Fibroblast of lung (primary cell): Measurements from ENCODE around the gene TET1. TPM values are rescaled to one million over a fixed set of nuclear protein-coding genes. Genes with fewer than 3 reads are reported as not detected.
"Not testable (repeated sequence)": the region's sequence is repeated elsewhere in the genome, so short reads cannot be mapped to it uniquely, and the experiment has no call there.

Experiments
- DNase-seq, 2 donors: peaks; one replicate each; pipeline versions ENCODE4 v3.0.0 to v3.0.0-alpha.2; 2010; ENCODE audit warnings: low read depth in 2 of 2
- H2AFZ ChIP-seq: 2 replicates; pipeline ENCODE4 v1.5.1; 2012; ENCODE audit warnings: low read length, control low read depth, inconsistent platforms
- H3K27ac ChIP-seq: 2 replicates; pipeline ENCODE4 v1.5.1; 2011; ENCODE audit warnings: low read length, control low read depth; ENCODE audit not compliant: insufficient read depth
- H3K27me3 ChIP-seq: 2 replicates; pipeline ENCODE4 v1.5.1; 2011; ENCODE audit warnings: mild to moderate bottlenecking, low read length; ENCODE audit not compliant: control insufficient read depth, insufficient read depth
- H3K36me3 ChIP-seq: 2 replicates; pipeline ENCODE4 v1.5.1; 2011; ENCODE audit warnings: low read length; ENCODE audit not compliant: control insufficient read depth, insufficient read depth
- H3K4me1 ChIP-seq: 2 replicates; pipeline ENCODE4 v1.5.1; 2011; ENCODE audit warnings: low read length; ENCODE audit not compliant: control insufficient read depth, insufficient read depth; ENCODE audit errors: extremely low read depth
- H3K4me2 ChIP-seq: 2 replicates; pipeline ENCODE4 v1.5.1; 2011; ENCODE audit warnings: low read length, control low read depth; ENCODE audit not compliant: insufficient read depth; ENCODE audit errors: extremely low read depth
- H3K4me3 ChIP-seq, 4 experiments: fragments of 200-600 bp in 1 of 4; sonication (generic) in 1 of 4; replicated peaks in 1 of 4; 2 replicates each; pipeline ENCODE4 v1.5.1; 2011 to 2016; ENCODE audit warnings: low read length in 4 of 4, low read depth in 3 of 4, mild to moderate bottlenecking in 3 of 4, control low read depth in 2 of 4, inconsistent platforms in 1 of 4, mixed read lengths in 1 of 4; ENCODE audit not compliant: insufficient read depth in 1 of 4; ENCODE audit errors: control extremely low read depth in 1 of 4
- H3K79me2 ChIP-seq: 2 replicates; pipeline ENCODE4 v1.5.1; 2012; ENCODE audit warnings: mild to moderate bottlenecking, low read length, inconsistent platforms; ENCODE audit not compliant: control insufficient read depth, insufficient read depth
- H3K9ac ChIP-seq: 2 replicates; pipeline ENCODE4 v1.5.1; 2011; ENCODE audit warnings: mild to moderate bottlenecking, low read length, control low read depth; ENCODE audit not compliant: insufficient read depth
- H3K9me3 ChIP-seq: 2 replicates; pipeline ENCODE4 v1.5.1; 2012; ENCODE audit warnings: low read depth, low read length; ENCODE audit not compliant: control insufficient read depth, insufficient read depth
- H4K20me1 ChIP-seq: 2 replicates; pipeline ENCODE4 v1.5.1; 2011; ENCODE audit warnings: low read length; ENCODE audit not compliant: control insufficient read depth, insufficient read depth; ENCODE audit errors: extremely low read depth
- EZH2 ChIP-seq: IDR thresholded peaks from 2 replicates; pipeline ENCODE4 v1.5.1; 2012; ENCODE audit warnings: low read length, control low read depth, mild to moderate bottlenecking; ENCODE audit errors: missing control alignments
- polyA plus RNA-seq, 2 donors: library from polyadenylated mRNA; depleted of rRNA in 1 of 2; stranded (reverse) in 1 of 2; unstranded in 1 of 2; fragments of >200 nt; gene quantifications; 2 replicates each; pipeline ENCODE4 v1.2.1, GENCODE V29; 2011 to 2012; ENCODE audit warnings: missing spikeins in 1 of 2
- total RNA-seq: library from RNA; depleted of rRNA; stranded (reverse); fragments of >200 nt; gene quantifications from 2 replicates; pipeline ENCODE4 v1.2.1, GENCODE V29; 2014
- TF ChIP-seq, protein P1 (sequence below), 2 donors: IDR thresholded peaks in 1 of 2; conservative IDR thresholded peaks in 1 of 2; 1 replicate in 1 of 2; 2 replicates in 1 of 2; pipeline ENCODE4 v1.5.1; 2011 to 2012; ENCODE audit warnings: low read length in 2 of 2, control low read depth in 1 of 2, inconsistent platforms in 1 of 2, low read depth in 1 of 2, mild to moderate bottlenecking in 1 of 2

The TET1 gene
- total and polyA plus RNA-seq, 2 donors (not counting 1 experiment from before 2014, with no cell fraction given) = 3.3 to 4.7 TPM

DNA sequence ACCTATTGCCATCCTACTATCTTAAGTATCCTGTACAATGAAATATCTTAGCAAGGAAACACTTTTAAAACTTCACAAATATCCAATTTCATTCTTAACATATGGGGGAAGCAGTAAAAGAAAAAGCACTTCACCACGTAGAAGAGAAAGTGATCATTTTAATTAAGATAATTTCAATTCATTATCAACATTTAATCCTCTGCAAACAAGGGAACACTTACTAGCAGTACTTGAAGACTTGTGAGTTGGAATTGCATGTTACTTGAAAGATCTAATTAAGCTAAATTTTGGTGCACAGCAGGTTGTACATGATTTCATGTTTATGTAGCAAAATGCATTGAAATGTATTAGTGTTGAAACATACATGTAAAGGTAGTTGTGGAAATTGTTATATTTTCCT lies 140.1 kb downstream of the TET1 start:
- Histone ChIP-seq H3K27ac (no peak overlapping the region), H3K4me2 (no peak overlapping the region), H3K4me1 (no peaks in the 10 kb centered on the region), H3K36me3 (no peaks in the 10 kb centered on the region), H3K27me3 (no peaks in the 10 kb centered on the region), H2AFZ (no peak overlapping the region), H3K79me2 (no peaks in the 10 kb centered on the region), H4K20me1 (no peaks in the 10 kb centered on the region), H3K4me3 (no peak overlapping the region), H3K9ac (no peak overlapping the region), H3K9me3 (no peaks in the 10 kb centered on the region)
- DNase-seq = no peak
- no peak for TF ChIP-seq EZH2
- TF ChIP-seq, protein P1, sequence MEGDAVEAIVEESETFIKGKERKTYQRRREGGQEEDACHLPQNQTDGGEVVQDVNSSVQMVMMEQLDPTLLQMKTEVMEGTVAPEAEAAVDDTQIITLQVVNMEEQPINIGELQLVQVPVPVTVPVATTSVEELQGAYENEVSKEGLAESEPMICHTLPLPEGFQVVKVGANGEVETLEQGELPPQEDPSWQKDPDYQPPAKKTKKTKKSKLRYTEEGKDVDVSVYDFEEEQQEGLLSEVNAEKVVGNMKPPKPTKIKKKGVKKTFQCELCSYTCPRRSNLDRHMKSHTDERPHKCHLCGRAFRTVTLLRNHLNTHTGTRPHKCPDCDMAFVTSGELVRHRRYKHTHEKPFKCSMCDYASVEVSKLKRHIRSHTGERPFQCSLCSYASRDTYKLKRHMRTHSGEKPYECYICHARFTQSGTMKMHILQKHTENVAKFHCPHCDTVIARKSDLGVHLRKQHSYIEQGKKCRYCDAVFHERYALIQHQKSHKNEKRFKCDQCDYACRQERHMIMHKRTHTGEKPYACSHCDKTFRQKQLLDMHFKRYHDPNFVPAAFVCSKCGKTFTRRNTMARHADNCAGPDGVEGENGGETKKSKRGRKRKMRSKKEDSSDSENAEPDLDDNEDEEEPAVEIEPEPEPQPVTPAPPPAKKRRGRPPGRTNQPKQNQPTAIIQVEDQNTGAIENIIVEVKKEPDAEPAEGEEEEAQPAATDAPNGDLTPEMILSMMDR (conservative IDR thresholded peaks at IDR 0.05 in 1 of 2, IDR thresholded peaks at IDR 0.05 in 1 of 2; ENCODE audit: low read depth in 1 of 2, low read length in 2 of 2) = no peak

DNA sequence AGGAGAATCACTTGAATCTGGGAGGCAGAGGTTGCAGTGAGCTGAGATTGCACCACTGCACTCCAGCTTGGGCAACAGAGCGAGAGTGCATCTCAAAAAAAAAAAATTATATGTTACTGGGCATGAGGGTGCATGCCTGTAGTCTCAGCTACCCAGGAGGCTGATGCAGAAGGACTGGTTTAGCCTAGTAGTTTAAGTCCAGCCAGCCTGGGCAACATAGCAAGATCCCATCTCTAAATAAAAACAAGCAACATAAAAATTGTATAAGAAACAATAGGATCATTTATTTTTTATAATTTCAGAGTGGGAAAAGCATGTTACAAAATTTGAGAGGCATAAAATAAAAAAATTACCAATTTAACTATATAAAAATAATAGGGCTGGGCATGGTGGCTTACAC lies 145.4 kb downstream of the TET1 start:
- no peak overlapping the region for H3K27ac ChIP-seq
- DNase-seq = no peak
- no peaks in the 10 kb centered on the region for H3K36me3 ChIP-seq
- no peaks in the 10 kb centered on the region for H3K27me3 ChIP-seq
- no peak overlapping the region for H3K4me2 ChIP-seq
- no peak overlapping the region for H3K4me3 ChIP-seq
- no peaks in the 10 kb centered on the region for H4K20me1 ChIP-seq
- no peak for TF ChIP-seq EZH2
- no peaks in the 10 kb centered on the region for H3K9me3 ChIP-seq
- H3K9ac ChIP-seq = no peak overlapping the region
- H3K79me2 ChIP-seq = no peaks in the 10 kb centered on the region
- H3K4me1 ChIP-seq = no peaks in the 10 kb centered on the region
- no peak overlapping the region for H2AFZ ChIP-seq

DNA sequence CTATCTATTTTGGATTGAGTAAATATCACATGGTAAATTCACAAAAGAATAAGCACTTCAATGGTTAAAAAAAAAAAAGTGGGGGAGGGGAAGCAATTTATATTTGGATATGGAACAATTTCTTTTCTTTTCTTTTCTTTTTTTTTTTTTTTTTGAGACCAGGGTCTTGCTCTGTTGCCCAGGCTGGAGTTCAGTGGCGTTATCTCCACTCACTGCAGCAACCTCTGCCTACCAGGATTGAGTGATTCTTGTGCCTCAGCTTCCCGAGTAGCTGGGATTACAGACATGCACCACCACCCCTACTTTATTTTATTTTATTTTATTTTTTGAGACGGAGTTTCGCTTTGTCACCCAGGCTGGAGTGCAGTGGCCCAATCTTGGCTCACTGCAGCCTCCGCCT lies 148.8 kb downstream of the TET1 start:
- H3K4me1 ChIP-seq, H3K4me3 ChIP-seq, H3K27me3 ChIP-seq, H3K27ac ChIP-seq, H4K20me1 ChIP-seq, DNase-seq, H3K36me3 ChIP-seq, H3K9ac ChIP-seq, H3K9me3 ChIP-seq, H3K4me2 ChIP-seq, H2AFZ ChIP-seq, H3K79me2 ChIP-seq: not testable (repeated sequence)

DNA sequence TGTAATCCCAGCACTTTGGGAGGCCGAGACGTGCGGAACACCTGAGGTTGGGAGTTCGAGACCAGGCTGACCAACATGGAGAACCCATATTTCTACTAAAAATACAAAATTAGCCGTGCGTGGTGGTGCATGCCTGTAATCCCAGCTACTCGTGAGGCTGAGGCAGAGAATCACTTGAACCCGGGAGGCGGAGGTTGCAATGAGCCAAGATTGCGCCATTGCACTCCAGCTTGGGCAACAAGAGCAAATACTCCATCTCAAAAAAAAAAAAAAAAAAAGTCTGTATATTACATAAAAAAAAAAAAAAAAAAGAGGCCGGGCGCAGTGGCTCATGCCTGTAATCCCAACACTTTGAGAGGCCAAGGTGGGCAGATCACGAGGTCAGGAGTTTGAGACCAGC lies 152.9 kb downstream of the TET1 start:
- not testable (repeated sequence) for H3K9me3 ChIP-seq, H3K9ac ChIP-seq, DNase-seq, H3K4me1 ChIP-seq, H3K27ac ChIP-seq, H3K4me2 ChIP-seq, H3K36me3 ChIP-seq, H4K20me1 ChIP-seq, H3K27me3 ChIP-seq, H2AFZ ChIP-seq, H3K79me2 ChIP-seq, H3K4me3 ChIP-seq
